Natural killer cell (primary cell): ENCODE data around the gene STX1A. TPM values are rescaled to one million over a fixed set of nuclear protein-coding genes. Genes with fewer than 3 reads are reported as not detected.
A peak's percentile ranks its signal among the peaks of the same experiment; 100 is the strongest.

Experiments
- ATAC-seq, 3 donors: fragments of 150-1000 bp in 2 of 3; fragments of 200-7000 bp in 1 of 3; cut with Tn5 transposase; 1 replicate in 1 of 3; 2 replicates in 2 of 3; pipeline ENCODE4 v1.10.0; 2021; ENCODE audit warnings: mild to moderate bottlenecking in 2 of 3, moderate library complexity in 2 of 3
- DNase-seq, 2 donors: peaks; one replicate each; pipeline versions ENCODE4 v3.0.0 to v3.0.0-alpha.2; 2013 to 2021; ENCODE audit warnings: mixed read lengths in 1 of 2
- H3K27ac ChIP-seq: one replicate; pipeline ENCODE4 v1.5.1; 2013; ENCODE audit warnings: mild to moderate bottlenecking, low read length
- H3K27me3 ChIP-seq: one replicate; pipeline ENCODE4 v1.6.1; 2013; ENCODE audit warnings: low read length; ENCODE audit not compliant: control insufficient read depth, insufficient read depth
- H3K36me3 ChIP-seq: one replicate; pipeline ENCODE4 v1.6.1; 2013; ENCODE audit warnings: low read length; ENCODE audit not compliant: control insufficient read depth, insufficient read depth
- H3K4me1 ChIP-seq: one replicate; pipeline ENCODE4 v1.6.1; 2013; ENCODE audit warnings: low read length; ENCODE audit not compliant: control insufficient read depth, insufficient read depth
- H3K4me3 ChIP-seq: one replicate; pipeline ENCODE4 v1.5.1; 2013; ENCODE audit warnings: low read length
- H3K9me3 ChIP-seq: one replicate; pipeline ENCODE4 v1.6.1; 2013; ENCODE audit warnings: low read length; ENCODE audit not compliant: control insufficient read depth, insufficient read depth
- H3K27ac Mint-ChIP-seq, 2 donors: one replicate each; pipeline ENCODE4 v1.8.0; 2022; ENCODE audit warnings: mild to moderate bottlenecking in 2 of 2, mixed read lengths in 2 of 2, moderate library complexity in 1 of 2
- H3K27me3 Mint-ChIP-seq, 2 donors: one replicate each; pipeline ENCODE4 v1.8.0; 2022; ENCODE audit warnings: low read depth in 2 of 2, mixed read lengths in 2 of 2
- H3K36me3 Mint-ChIP-seq: one replicate; pipeline ENCODE4 v1.8.0; 2022; ENCODE audit warnings: mixed read lengths
- H3K4me1 Mint-ChIP-seq, 2 donors: one replicate each; pipeline ENCODE4 v1.8.0; 2022; ENCODE audit warnings: mixed read lengths in 2 of 2
- H3K4me3 Mint-ChIP-seq: one replicate; pipeline ENCODE4 v1.8.0; 2022; ENCODE audit warnings: mild to moderate bottlenecking, moderate library complexity, mixed read lengths
- H3K9me3 Mint-ChIP-seq, 2 donors: one replicate each; pipeline ENCODE4 v1.8.0; 2022; ENCODE audit warnings: mixed read lengths in 2 of 2
- WGBS: methylation state at CpG from one replicate; pipeline ENCODE4 v1.1.7; 2013; ENCODE audit warnings: missing lambda C conversion rate; ENCODE audit not compliant: insufficient coverage; 5-methylcytosine and 5-hydroxymethylcytosine counted together
- intact Hi-C: fragments of 100-400 bp; cut with micrococcal nuclease; formaldehyde crosslinking; loops from one replicate; pipeline ENCODE4 v1.14.2; 2022
- total RNA-seq, 4 donors: library from RNA; stranded (reverse); fragments of 120-200 nt in 1 of 4; gene quantifications; one replicate each; pipeline versions ENCODE4 v1.2.3 to v1.2.4, GENCODE V29; 2013 to 2022
- TF ChIP-seq, protein P1 (sequence below): fragments of 200-600 bp; IDR thresholded peaks from one replicate; pipeline ENCODE4 v1.8.0; 2022; ENCODE audit warnings: antibody characterized with exemption

The STX1A gene
- total RNA-seq, 3 donors from 2014 or later (not counting 1 experiment from before 2014, with no cell fraction given): 13.2 to 20.4 (median 14.7) TPM

- Mint-ChIP-seq H3K27me3 (no peaks in the 10 kb centered on the region), H3K27ac (peak overlapping the region in 1 of 2 donors; percentile 61), H3K4me3 (no peak overlapping the region), H3K36me3 (no peaks in the 10 kb centered on the region), H3K9me3 (no peaks in the 10 kb centered on the region), H3K4me1 (peaks cover 22 to 26% of the 10 kb centered on the region in 2 donors)
- TF ChIP-seq, protein P1, sequence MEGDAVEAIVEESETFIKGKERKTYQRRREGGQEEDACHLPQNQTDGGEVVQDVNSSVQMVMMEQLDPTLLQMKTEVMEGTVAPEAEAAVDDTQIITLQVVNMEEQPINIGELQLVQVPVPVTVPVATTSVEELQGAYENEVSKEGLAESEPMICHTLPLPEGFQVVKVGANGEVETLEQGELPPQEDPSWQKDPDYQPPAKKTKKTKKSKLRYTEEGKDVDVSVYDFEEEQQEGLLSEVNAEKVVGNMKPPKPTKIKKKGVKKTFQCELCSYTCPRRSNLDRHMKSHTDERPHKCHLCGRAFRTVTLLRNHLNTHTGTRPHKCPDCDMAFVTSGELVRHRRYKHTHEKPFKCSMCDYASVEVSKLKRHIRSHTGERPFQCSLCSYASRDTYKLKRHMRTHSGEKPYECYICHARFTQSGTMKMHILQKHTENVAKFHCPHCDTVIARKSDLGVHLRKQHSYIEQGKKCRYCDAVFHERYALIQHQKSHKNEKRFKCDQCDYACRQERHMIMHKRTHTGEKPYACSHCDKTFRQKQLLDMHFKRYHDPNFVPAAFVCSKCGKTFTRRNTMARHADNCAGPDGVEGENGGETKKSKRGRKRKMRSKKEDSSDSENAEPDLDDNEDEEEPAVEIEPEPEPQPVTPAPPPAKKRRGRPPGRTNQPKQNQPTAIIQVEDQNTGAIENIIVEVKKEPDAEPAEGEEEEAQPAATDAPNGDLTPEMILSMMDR: no peak
- no peak overlapping the region for H3K4me3 ChIP-seq
- no peaks in the 10 kb centered on the region for H3K27me3 ChIP-seq
- H3K27ac ChIP-seq: no peak overlapping the region
- ATAC-seq: no peak
- DNase-seq: no peak
- intact Hi-C loops: no loop called here
- no peaks in the 10 kb centered on the region for H3K36me3 ChIP-seq
- H3K9me3 ChIP-seq: no peaks in the 10 kb centered on the region
- peaks cover 22% of the 10 kb centered on the region for H3K4me1 ChIP-seq
- no CpG with 5 or more reads among the region's 1 CpG for WGBS
These were observed 6.7 kb downstream of the STX1A start for GRCh38 chr7:73712773-73713172.

GRCh38 chr7:73708961-73709549, 10.4 kb downstream of the STX1A start:
- peaks cover 12% of the 10 kb centered on the region for H3K4me1 ChIP-seq
- no peaks in the 10 kb centered on the region for H3K36me3 ChIP-seq
- TF ChIP-seq, protein P1: no peak
- Mint-ChIP-seq H3K27ac (no peak overlapping the region), H3K27me3 (no peaks in the 10 kb centered on the region), H3K36me3 (no peaks in the 10 kb centered on the region), H3K9me3 (no peaks in the 10 kb centered on the region), H3K4me1 (peaks cover 11 to 26% of the 10 kb centered on the region in 2 donors), H3K4me3 (no peak overlapping the region)
- H3K9me3 ChIP-seq: no peaks in the 10 kb centered on the region
- DNase-seq (no peak), ATAC-seq (no peak)
- no peaks in the 10 kb centered on the region for H3K27me3 ChIP-seq
- H3K27ac ChIP-seq: no peak overlapping the region
- H3K4me3 ChIP-seq: no peak overlapping the region
- intact Hi-C loops: no loop called here
- WGBS: 92% methylated on average over 16 of the region's 16 CpGs

GRCh38 chr7:73707045-73707631, 12.3 kb downstream of the STX1A start:
- peak in 1 of 2 donors; percentile 43 for DNase-seq
- peaks cover 1 to 19% of the 10 kb centered on the region in 2 donors for H3K4me1 Mint-ChIP-seq
- Histone ChIP-seq H3K9me3 (no peaks in the 10 kb centered on the region), H3K27ac (no peak overlapping the region), H3K36me3 (peaks cover 2% of the 10 kb centered on the region), H3K27me3 (no peaks in the 10 kb centered on the region), H3K4me1 (peaks cover 14% of the 10 kb centered on the region), H3K4me3 (no peak overlapping the region)
- no peaks in the 10 kb centered on the region for H3K27me3 Mint-ChIP-seq
- WGBS: 40% methylated on average over 15 of the region's 15 CpGs
- no peaks in the 10 kb centered on the region for H3K9me3 Mint-ChIP-seq
- ATAC-seq: peak in 1 of 3 donors; percentile 20
- intact Hi-C loops: no loop called here
- TF ChIP-seq, protein P1: no peak
- no peak overlapping the region for H3K27ac Mint-ChIP-seq
- H3K4me3 Mint-ChIP-seq: no peak overlapping the region
- no peaks in the 10 kb centered on the region for H3K36me3 Mint-ChIP-seq
